ENCODE measurements around the gene MYBPC2.
A peak's percentile ranks its signal among the peaks of the same experiment; 100 is the strongest.
"Not testable (repeated sequence)": the region's sequence is repeated elsewhere in the genome, so short reads cannot be mapped to it uniquely, and the experiment has no call there.

MYBPC2 gene

DNA sequence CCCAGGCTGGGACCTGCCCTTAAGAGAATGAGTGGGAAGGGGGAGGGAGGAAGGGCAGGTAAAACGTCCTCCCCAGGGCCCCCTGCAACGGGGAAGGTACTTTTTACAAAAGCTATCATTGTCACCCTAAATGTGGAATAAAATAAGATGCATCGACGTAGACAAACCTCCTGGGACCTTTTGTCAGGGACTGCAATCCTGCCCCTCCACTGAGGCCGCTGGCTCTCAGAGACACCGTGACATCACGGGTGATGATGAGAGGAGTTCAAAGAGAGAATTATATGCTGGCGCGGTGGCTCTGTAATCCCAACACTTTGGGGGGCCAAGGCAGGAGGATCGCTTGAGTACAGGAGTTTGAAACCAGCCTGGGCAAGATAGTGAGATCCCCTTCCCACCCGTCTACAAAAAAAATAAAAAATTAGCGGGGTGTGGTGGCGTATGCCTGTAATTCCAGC is 1.8 kb upstream of the MYBPC2 start:
- no peak for DNase-seq

DNA sequence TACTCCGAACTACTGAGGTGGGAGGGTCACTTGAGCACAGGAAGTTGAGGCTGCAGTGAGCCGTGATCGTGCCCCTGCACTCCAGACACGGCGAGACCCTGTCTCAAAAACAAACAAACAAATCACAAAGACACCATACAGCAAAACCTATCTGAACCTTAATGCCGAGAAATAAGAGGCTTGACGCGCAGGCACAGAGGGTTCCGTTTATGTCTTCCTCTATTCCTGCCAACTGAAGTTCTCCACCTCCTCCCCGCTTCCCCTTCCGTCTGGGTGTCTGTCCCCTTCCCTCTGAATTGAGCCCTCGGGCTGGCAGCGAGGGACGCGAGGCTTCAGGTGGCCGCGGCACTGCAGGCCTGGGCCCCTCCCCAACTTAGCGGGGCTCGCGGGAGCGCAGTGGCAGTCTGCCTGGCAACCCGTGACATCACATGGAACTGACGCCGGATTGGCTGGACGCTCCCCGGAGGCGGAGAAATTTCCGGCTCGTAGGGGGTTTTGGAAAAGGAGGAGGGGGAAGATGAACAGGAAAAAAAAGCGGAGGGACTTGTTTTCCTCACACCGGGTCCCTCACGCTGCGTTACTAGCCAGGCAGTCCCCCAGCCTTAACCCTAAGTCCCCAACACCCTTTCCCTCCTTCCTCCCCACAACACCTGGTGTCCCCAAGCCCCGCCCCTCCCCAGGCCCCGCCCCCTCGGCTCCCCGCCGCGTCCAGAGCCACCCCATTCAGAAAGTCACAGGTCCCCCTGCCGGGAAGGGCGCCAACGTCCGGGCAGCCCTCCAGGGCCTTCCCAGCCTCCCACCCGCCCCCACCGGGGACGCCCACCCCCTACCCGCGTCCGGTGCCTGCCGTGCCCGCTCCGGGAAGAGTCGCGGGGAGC is 1.1 kb upstream of the MYBPC2 start:
- peak; percentile 91 for DNase-seq

DNA sequence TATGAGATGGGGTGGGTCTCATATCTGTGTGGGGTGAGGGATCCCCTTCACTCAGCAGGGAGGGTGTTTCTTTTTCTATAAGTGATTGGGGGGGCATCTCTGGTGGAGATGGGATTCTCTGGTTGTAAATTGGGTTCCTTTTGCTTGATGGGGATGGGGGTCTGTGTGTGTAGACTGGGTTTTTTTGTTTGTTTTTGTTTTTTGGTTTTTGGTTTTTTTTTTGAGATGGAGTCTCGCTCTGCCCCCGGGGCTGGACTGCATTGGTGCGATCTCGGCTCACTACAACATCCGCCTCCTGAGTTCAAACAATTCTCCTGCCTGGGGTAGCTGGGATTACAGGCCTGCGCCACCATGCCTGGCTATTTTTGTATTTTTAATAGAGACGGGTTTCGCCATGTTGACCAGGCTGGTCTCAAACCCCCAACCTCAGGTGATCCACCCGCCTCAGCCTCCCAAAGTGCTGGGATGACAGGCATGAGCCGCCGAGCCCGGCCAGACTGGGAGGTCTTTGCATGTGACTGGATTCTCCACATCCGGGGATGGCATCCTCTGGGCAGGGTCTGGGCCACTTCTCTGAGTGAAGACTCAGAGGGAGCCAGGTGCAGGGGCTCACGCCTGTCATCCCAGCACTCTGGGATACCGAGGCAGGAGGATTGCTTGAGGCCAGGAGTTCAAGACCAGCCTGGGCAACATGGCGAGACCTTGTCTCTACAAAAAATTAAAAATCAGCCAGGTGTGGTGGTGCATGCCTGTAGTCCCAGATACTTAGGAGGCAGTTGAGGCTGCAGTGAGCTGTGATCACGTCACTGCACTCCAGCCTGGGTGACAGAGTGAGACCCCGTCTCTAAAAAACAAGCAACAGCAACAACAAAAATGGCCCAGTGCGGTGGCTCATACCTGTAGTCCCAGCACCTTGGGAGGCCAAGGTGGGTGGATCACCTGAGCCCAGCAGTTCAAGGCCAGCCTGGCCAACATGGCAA is 799 bp downstream of the MYBPC2 start:
- no peak for DNase-seq

DNA sequence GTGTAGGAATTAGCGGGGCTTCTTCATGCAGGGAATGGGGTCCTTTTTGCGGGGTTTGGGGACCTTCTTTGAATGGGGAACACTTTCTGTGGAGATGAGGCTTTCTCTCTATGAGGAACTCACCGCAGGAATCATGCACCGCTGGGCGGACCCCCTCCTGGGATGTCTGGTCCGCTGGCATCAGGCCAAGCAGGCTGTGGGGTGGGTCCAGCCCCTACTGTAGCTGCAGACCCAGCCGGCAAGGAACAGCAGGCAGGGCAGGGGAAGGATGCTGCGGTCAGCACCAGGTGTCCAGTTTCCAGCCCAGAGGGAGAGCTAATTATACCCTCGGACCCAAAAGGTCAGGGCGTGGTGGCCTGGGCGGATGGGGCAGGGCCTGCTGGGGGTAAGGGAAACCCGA is 1.8 kb downstream of the MYBPC2 start:
- no peak for DNase-seq

DNA sequence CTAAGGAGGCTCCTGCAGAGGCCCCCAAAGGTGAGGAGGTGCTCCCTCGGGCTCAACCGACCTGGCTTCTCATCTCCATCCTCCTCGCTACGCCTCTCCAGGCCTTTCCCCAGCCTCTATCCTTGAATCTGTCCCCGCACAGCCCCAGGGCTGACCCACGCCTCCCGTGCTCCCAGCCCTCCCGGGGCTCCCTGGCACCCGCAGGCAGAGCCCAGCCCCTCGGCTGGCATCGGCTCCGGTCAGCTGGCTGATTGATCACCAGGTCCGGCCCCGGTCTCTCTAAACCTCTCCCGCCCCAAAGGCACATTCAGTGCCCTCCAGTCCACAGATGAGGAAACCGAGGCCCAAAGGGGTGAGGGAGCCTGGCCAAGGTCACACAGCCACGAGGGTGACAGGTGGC is 2.5 kb downstream of the MYBPC2 start:
- DNase-seq = no peak

DNA sequence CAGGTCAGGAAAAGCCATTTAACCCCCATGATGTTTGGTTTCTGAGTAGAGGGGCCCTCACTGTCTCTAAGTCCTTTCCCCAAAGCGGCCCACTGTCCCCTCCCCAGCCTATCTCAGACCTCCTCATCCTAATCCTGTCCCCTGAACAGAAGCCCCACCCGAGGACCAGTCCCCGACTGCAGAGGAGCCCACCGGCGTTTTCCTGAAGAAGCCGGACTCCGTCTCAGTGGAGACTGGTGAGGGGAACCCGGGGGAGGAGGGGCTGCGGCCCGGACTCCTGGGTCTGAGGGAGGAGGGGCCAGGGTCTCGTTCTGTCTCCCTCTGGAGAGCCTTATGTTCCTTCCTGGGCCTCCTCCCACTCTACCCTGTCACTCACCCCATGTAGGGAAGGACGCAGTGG is 2.9 kb downstream of the MYBPC2 start:
- DNase-seq = no peak

DNA sequence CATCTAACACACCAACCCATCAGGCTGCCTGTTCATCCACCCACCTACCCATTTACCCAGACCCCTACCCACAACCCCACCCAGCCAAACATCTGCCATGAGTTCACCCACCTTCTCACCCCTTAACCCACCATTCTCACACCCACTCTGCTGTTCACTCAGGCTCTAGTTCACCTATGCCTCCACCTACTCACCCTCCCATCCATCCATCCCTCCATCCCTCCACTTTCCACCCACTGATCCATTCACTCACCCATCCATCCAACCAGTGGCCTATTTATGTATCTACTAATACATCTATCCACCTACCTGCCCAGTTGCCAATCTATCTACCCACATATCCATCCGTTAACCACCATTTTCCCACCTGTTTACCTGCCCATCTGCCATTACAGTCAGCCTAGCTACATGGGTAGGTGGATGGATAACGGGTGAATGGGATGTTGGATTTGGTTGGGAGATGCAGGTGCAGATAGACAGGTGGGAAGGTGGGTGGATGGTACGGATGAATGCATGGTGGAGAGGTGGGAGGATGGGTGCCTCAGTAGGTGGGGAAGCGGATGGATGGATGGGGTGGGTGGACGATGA is 5.3 kb downstream of the MYBPC2 start:
- DNase-seq = no peak

DNA sequence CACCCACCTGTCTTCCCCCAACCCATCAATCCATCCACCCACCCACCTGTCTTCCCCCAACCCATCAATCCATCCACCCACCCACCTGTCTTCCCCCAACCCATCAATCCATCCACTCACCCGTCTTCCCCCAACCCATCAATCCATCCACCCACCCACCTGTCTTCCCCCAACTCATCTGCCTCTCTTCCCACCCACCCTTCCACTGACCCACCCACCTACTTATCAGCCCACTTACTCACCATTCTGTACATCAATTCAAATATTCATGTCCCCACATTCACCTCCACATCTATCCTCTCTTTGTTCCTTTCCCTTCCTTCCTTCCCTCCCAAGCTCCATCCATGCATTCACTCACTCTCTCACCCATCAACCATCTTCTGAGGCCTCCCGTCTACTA is 6.4 kb downstream of the MYBPC2 start:
- not testable (repeated sequence) for DNase-seq

DNA sequence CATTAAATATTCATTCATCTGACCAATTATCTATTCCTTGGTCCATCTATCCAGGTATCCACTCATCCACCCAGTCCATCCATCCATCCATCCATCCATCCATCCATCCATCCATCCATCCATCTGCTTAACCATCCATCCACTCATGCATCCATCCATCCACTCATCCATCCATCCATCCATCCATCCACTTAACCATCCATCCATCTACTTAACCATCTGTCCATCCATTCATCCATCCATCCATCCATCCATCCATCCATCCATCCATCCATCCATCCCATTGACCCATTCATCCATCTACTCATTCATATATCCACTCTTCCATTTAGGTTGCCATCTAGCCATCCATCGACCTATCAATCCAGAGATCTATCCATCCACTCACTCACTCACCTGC is 11.4 kb downstream of the MYBPC2 start:
- no peak for DNase-seq

DNA sequence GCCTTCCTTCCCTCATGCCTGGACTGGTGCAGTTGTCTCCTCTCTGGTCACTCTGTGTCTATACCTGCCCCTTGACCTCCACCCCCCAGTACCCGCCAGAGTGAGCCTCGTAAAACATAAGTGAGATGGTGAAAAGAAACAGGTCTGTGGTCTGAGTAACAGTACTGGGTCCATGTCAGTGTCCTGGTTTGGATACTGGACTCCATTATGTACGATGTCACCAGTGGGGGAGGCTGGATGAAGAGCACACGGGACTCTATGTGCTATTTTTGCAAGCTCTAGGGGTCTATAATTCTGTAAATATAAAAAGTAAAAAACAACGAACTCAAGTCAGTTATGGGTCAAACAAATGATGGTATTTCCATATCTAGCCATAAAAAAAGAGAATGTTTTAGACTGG is 14.4 kb downstream of the MYBPC2 start:
- no peak for DNase-seq

DNA sequence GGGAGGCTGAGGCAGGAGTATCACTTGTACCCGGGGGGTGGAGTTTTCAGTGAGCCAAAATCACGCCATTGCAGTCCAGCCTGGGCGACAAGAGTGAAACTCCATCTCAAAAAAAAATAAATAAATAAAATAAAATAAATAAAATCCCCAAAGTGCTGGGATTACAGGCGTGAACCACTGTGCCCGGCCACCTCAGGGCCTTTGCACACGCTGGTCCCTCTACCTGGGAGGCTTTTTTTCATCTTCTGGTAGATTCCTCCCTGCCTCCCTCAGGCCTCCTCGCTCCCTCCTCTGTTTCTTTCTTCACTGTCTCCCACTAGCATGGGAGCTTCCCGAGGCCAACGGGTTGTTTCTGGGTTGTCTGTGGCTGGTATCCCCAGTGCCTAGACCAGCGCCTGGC is 15.1 kb downstream of the MYBPC2 start:
- DNase-seq = no peak

DNA sequence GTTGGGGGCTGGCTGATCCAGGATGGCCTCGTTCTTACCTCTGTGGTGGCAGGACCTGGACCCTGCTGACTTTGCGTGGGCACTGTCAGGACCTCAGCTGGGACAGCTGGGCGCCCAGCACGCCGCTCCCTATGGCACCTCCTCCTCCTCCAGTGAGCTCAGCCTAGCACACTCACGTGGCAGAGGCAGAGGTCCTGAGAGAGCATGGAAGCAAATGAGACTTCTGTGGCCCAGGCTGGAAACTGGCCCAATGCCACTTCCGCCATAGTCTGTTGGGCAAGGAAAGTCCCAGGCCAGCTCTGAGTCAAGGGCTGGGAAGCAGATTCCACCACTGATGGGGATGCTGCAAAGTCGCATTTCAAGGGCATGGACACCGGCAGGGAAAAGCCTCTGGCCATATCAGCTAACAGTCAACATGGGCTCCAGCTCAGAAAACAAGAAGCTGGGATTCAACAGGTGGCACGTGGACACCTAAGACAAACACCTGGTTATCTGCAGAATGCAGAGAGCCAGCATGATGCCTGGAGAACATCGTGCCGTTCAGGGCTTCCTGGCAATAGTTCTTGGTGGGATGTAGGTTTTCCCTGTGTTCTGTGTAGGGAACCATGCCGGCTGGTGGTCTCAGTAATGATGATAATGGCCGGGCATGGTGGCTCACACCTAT is 16.7 kb downstream of the MYBPC2 start:
- no peak for DNase-seq

DNA sequence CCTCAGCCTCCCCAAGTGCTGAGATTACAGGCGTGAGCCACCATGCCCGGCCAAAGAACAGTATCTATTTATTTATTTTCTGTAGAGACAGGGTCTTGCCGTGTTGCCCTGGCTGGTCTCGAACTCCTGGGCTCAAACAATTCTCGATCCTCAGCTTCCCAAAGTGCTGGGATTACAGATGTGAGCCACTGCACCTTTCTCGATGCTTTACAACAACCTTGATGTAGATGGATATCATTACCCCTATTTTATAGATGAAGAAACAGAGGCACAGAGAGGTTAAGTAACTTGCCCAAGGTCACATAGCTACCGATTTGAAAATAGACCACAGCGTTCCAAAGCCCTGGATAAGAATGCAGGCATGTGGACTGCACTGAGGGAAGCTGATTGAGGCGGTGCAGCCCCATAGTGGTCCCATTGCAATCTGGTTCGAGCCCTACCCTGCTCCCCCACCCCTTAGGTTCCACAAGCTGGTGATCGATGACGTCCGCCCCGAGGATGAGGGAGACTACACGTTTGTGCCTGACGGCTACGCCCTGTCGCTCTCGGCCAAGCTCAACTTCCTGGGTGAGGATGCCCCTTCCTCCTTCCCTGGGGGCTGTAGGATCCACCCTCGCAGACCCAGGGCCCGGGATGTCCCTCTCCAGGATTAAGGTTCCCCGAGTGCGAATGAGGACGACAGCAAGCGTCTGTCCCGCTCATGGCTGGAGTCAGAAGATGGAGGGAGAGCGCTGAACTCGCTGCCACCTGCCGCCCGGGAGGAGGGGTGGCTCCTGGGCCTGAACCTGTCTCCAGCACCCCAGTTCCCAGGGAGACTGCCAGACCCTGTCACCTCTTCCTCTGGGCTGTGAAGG is 17.9 kb downstream of the MYBPC2 start:
- no peak for DNase-seq

DNA sequence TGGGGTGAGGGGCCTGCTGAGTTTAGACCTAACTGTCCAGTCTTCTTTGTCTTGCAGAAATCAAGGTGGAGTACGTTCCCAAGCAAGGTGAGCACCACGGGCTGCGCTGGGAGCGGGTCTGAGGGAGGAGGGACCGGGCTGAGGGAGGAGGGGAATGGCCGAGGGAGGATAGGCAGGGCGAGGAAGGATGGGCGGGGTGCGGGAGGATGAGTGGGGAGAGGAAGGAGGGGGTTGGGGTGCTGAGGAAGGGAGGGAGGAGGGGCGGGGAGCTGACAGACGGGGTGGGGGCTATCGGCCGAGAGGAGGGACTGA is 18.5 kb downstream of the MYBPC2 start:
- DNase-seq = no peak

DNA sequence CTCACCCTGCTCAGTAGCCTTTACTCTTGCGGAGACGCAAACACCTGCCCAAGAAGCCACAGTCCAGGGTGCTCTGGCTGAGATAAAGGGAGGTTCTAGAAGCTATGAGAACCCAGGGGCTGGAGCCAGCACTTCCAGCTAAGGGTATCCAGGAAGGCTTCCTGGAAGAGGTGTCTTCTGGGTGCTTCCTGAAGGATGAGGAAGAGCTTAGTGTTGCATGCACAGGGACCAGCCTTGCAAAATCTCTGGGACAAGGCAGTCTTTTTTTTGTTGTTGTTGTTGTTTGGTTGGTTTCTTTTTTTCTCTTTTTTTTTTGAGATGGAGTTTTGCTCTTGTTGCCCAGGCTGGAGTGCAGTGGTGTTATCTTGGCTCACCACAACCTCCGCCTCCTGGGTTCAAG is 20.6 kb downstream of the MYBPC2 start:
- no peak for DNase-seq

DNA sequence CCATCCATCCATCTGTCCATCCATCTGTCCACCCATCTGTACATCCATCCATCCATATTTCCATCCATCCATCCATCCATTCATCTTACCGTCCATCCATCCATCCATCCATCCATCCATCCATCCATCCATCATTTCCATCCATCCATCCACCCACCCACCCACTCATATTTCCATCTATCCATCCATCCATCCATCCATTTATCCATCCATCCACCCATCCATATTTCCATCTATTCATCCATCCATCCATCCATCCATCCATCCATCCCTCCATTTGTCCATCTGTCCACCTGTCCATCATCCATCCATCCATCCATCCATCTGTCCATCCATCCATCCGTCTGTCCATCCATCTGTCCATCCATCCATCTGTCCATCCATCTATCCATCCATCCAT is 23.3 kb downstream of the MYBPC2 start:
- DNase-seq = no peak

DNA sequence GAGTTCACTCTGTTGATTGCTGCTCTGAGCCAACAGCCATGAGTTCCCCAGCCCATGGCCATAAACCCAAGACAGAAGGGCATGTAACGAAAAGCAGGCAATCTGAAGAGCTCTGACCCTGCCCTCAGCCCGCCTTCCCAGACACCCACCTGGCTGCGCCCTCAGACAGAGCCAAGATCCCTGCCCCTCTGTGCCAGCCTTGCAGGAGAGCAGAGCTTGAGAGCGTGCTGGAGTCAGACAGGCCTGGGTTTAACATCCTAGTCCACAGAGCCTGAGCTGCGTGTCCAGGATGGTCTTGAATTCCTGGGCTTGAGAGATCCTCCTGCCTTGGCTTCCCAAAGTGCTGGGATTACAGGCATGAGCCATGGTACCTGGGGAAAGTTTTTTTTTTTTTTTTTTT is 24.6 kb downstream of the MYBPC2 start:
- DNase-seq = no peak

DNA sequence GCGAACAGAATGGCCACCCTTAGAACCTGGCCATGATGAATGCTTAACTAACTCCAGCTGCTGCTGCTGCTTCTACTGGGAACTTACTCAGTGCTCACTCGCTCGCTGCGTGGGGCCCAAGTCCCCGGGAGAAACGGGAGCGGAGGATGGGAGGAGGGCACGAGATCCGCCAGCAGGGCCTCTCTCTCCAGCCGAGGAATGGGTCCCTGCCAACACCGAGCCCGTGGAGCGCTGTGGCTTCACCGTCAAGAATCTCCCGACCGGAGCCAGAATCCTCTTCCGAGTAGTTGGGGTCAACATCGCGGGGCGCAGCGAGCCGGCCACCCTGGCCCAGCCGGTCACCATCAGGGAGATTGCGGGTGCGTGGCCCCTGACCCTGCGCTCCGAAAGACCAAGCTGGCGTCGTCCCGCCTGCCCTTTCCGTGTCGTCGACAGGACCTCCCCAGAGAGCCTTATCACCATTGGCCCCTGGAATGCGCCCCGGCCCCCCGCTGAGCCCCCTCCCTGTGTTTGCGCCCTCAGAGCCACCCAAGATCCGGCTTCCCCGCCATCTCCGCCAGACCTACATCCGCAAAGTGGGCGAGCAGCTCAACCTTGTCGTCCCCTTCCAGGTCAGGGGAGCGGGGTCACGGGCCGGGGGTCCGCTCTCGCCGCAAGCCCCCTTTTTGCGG is 25.8 kb downstream of the MYBPC2 start:
- no peak for DNase-seq

DNA sequence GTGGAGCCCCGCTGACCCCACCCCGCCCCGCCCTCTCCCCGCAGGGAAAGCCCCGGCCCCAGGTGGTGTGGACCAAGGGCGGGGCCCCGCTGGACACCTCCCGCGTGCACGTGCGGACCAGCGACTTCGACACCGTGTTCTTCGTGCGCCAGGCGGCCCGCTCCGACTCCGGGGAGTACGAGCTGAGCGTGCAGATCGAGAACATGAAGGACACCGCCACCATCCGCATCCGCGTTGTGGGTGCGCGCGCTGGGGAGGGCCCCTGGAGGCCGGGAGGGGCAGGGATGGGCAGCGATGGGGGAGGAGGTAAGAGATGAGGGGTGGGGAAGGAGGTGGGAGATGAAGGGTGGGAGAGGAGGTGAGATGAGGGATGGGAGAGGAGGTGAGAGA is 26.4 kb downstream of the MYBPC2 start:
- DNase-seq = no peak

DNA sequence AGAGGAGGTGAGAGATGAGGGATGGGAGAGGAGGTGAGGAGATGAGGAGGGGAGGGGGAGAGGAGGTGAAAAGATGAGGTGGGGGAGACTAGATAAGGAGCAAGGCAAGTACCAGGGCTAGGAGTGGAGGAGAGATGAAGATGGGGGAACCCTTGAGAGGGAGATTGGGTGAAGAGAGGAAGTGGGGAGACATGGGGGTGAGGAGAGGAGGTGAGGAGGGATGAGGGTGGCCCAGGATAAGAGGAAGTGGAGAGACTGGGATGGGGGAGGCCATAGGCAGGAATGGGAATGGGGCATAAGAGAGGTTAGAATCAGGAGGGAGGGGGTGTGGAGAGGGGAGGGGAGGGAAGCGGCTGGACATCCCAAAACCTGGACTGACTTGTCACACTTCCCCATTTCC is 26.9 kb downstream of the MYBPC2 start:
- DNase-seq = no peak

DNA sequence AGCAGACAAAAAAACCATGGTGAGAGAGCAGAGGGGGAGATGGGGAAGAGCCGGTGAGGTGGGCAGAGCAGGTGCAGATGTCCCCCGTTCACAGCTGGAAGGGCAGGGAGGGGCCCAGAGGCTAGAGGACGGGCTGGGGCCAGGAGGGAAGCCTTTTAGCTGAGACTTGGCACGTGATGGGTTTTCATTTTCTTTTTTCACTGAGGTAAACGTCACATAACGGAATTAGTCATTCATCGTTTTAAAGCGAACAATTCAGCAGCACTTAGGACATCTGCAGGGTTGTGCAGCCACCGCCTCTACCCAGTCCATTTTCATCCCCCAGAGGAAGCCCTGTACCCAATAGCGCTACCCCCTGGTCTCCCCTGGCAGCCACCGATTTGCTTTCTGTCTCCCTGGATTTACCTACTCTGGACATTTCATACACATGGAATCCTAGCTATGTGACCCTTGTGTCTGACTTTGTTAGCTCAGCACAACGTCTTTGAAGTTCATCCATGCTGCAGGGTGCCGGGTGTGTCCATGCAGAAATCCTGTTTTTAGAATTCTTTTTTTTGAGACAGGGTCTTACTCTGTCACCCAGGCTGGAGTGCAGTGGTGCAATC is 27.6 kb downstream of the MYBPC2 start:
- DNase-seq = no peak

Measured in CD4-positive, alpha-beta T cell treated with Interleukin-12 subunit alpha and Interleukin-12 subunit beta, for 1 hour (primary cell).